ENCODE data around the gene MYEOV.

MYEOV gene

GRCh38 chr11:69293087-69293486 is 868 bp upstream of the MYEOV start:
- H3K4me3 ChIP-seq (ENCODE audit: low read length): no peak overlapping the region
- TF ChIP-seq, protein P1, sequence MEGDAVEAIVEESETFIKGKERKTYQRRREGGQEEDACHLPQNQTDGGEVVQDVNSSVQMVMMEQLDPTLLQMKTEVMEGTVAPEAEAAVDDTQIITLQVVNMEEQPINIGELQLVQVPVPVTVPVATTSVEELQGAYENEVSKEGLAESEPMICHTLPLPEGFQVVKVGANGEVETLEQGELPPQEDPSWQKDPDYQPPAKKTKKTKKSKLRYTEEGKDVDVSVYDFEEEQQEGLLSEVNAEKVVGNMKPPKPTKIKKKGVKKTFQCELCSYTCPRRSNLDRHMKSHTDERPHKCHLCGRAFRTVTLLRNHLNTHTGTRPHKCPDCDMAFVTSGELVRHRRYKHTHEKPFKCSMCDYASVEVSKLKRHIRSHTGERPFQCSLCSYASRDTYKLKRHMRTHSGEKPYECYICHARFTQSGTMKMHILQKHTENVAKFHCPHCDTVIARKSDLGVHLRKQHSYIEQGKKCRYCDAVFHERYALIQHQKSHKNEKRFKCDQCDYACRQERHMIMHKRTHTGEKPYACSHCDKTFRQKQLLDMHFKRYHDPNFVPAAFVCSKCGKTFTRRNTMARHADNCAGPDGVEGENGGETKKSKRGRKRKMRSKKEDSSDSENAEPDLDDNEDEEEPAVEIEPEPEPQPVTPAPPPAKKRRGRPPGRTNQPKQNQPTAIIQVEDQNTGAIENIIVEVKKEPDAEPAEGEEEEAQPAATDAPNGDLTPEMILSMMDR (conservative IDR thresholded peaks at IDR 0.05; ENCODE audit: low read length): no peak
- DNase-seq (ENCODE audit: low read depth): no peak

- DNase-seq (ENCODE audit: low read depth): no peak
- TF ChIP-seq, protein P1 (conservative IDR thresholded peaks at IDR 0.05; ENCODE audit: low read length): no peak
- no peak overlapping the region for H3K4me3 ChIP-seq (ENCODE audit: low read length)
These were observed 670 bp downstream of the MYEOV start for GRCh38 chr11:69294571-69295078.

- DNase-seq (ENCODE audit: low read depth): no peak
- H3K4me3 ChIP-seq (ENCODE audit: low read length): no peak overlapping the region
- TF ChIP-seq, protein P1 (conservative IDR thresholded peaks at IDR 0.05; ENCODE audit: low read length): no peak
These were observed 1.4 kb downstream of the MYEOV start for GRCh38 chr11:69295079-69295994.

DNA sequence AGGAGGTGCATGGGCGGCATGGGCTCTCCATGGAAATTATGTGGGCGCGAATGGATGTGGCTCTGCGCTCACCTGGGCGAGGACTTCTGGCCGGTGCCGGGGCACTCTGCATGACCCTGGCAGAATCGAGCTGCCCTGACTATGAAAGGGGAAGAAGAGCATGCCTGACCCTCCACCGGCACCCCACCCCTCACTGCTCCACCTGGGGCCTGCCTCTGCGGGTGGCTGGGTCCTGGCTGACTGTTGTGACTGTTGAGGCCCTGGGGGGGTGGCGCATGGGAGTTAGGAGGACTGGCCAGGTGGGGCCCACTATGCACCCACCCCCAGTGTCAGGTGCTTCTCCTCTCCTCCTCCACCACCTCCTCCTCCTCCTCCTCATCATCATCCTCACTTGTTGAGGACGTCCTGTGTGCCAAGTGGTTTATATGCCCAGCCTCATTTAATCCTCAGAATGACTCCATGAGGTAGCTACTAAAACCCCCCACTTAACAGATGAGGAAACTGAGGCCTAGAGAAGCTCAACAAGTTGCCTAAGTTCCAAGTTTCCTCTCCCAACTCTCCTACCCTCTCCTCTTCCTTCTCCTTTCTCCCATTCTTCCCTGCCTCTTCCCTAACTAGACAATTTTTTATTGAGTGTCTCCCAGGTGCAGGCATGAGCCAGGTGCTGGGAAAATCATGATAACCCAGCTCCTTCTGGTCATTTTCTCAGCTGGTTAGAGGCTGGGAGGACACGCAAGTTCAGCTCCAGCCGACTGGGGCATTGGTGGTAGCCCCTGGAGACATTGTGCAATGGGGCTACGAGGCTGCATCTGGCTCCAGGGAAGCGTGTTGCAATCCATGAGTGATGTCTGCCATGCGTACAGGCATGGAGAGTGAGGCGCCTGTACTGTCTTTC is 2.3 kb downstream of the MYEOV start:
- H3K4me3 ChIP-seq (ENCODE audit: low read length): no peak overlapping the region
- DNase-seq (ENCODE audit: low read depth): peak; percentile 94

DNA sequence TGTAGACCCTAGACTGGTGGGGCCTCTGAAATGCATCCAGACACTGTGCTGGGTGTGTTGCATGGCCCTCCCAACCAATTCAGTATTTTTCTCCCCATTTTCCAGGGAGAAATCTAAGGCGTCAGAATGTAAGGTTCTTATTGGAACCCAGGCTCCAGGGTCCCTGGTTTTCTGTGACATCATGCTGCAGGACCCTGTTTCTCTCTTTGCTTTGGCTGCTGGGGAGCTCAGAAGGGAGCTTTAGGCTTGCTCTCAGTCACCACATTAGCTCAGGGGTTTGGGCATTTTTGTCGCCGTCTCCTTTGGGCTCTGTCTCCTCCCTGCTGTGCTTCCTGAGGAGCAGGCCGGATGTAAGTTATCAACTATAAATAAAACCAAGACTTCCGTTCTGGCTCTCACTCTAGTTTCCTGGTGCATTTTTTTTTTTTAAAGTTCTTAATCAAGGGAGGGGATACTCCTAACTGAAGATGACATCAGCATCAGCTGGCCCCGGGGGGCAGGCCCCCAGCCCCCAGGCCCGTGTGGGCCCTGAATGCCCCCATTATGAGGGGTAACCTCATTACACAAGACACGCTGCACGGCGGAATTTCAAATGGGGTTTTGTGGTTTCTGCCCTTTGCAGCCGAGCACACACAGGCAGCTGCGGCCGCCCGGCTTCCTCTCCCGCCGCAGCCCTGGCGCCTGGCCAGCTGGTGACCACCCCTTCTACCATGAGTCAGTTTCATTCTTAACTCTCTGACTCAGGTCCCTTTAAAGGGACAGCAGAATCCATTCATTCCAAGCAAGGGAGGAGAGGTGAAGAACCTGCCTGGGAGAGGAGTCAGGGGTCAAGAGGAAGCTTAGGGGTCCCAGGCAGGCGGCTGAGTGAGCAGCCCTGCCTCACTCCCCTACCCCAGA is 3.2 kb downstream of the MYEOV start:
- TF ChIP-seq, protein P1 (conservative IDR thresholded peaks at IDR 0.05; ENCODE audit: low read length): no peak
- peak overlapping the region; percentile 26; the same call in 1 of the 2 replicates for H3K4me3 ChIP-seq (ENCODE audit: low read length)
- peak; percentile 99 for DNase-seq (ENCODE audit: low read depth)

More for the DNA sequence above, 2.3 kb downstream of the MYEOV start:
- TF ChIP-seq, protein P1 (conservative IDR thresholded peaks at IDR 0.05; ENCODE audit: low read length): no peak

DNA sequence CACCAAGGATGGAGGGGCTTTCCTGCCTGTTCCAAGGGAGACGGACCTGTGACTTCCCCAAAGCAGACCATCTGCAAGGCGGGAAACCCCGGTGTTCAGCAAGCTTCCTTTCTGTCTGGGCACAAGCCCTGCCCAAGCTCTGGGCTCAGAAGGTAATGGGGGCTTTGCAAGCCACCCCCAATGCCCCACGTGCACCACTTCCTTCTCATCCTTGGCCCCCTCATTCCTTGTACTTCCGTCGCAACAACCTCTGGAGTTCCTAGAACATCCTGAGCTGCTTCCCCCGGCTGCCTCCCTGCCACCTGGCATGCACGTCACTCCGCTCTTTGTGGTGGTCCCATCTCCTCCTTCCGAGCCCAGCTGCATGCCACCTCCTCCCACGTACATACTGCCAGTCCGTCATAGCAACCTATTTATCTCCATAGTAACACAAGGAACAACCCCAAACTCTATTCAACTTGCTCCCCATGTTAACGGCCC is 3.9 kb downstream of the MYEOV start:
- TF ChIP-seq, protein P1 (conservative IDR thresholded peaks at IDR 0.05; ENCODE audit: low read length): no peak
- H3K4me3 ChIP-seq (ENCODE audit: low read length): no peak overlapping the region
- DNase-seq (ENCODE audit: low read depth): peak; percentile 31
